Measurements from ENCODE around the gene SHB. TPM values are rescaled to one million over a fixed set of nuclear protein-coding genes. Genes with fewer than 3 reads are reported as not detected.

SHB gene
- total and polyA plus RNA-seq, 2 donors (not counting 3 experiments of a cell fraction or from before 2014, with no cell fraction given) = 13.4 to 24.9 TPM

DNA sequence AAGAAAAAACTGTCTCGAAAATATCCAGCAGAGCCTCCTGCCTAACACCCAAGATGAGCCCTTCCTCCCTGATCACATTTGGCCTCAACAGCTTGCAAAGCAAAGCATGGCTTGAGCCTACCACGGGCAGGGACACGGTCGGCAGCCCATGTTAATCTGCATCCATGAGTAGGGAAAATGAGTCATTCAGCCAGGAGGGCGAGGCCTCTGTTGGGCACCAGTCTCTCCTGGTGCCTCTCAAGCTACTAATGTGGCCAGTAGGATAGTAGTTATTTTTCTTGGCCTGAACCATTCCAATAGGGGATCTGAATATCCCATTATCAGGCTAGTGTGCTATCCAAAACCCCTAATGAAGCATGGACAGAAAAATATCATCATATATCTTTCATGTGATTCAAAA, 43.0 kb upstream of the SHB start:
- dilution Hi-C loops (cut with MboI; ENCODE audit: extremely low pct_ligation_motif_present, low sequenced_read_pairs) (no loop called here), intact Hi-C loops (cut with micrococcal nuclease) (no loop called here)
- DNase-seq (ENCODE audit: low read depth, low spot score) (no peak), FAIRE-seq (no peak)
- H3K4me1 ChIP-seq (ENCODE audit: control insufficient read depth, extremely low read depth, insufficient read depth, low read length) = no peaks in the 10 kb centered on the region
- ChIA-PET CTCF (interaction anchor here (1.5 kb wide), 1 partner anchor 9 kb away, joined by 4 read pairs; no protein-coding TSS in a partner anchor), POLR2A (no interaction called here)
- no peaks in the 10 kb centered on the region for H4K20me1 ChIP-seq (replicated peaks; ENCODE audit: control insufficient read depth, extremely low read depth, insufficient read depth, low read length)
- H2AFZ ChIP-seq (ENCODE audit: low read depth, low read length) = no peak overlapping the region
- TF ChIP-seq MYC (IDR thresholded peaks at IDR 0.05; ENCODE audit: low read depth, low read length) (no peak), FOS (IDR thresholded peaks at IDR 0.05; ENCODE audit: borderline replicate concordance, insufficient read depth, low read length) (no peak), POLR2AphosphoS5 (IDR thresholded peaks at IDR 0.05; ENCODE audit: insufficient read depth, low read depth, low read length) (no peak), GATA2 (IDR thresholded peaks at IDR 0.05; ENCODE audit: insufficient read depth, insufficient read length, low read depth, low read length) (no peak), POLR2A (IDR thresholded peaks at IDR 0.05; ENCODE audit: low read depth, low read length) (no peak), EZH2 (IDR thresholded peaks at IDR 0.05; ENCODE audit: borderline replicate concordance, low read depth, low read length, severe bottlenecking) (no peak), JUN (IDR thresholded peaks at IDR 0.05; ENCODE audit: borderline replicate concordance, insufficient read depth, insufficient read length, low read depth) (no peak)
- TF ChIP-seq, protein P1, sequence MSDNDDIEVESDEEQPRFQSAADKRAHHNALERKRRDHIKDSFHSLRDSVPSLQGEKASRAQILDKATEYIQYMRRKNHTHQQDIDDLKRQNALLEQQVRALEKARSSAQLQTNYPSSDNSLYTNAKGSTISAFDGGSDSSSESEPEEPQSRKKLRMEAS (IDR thresholded peaks at IDR 0.05; ENCODE audit: insufficient read depth, insufficient read length) = no peak
- TF ChIP-seq, protein P2, sequence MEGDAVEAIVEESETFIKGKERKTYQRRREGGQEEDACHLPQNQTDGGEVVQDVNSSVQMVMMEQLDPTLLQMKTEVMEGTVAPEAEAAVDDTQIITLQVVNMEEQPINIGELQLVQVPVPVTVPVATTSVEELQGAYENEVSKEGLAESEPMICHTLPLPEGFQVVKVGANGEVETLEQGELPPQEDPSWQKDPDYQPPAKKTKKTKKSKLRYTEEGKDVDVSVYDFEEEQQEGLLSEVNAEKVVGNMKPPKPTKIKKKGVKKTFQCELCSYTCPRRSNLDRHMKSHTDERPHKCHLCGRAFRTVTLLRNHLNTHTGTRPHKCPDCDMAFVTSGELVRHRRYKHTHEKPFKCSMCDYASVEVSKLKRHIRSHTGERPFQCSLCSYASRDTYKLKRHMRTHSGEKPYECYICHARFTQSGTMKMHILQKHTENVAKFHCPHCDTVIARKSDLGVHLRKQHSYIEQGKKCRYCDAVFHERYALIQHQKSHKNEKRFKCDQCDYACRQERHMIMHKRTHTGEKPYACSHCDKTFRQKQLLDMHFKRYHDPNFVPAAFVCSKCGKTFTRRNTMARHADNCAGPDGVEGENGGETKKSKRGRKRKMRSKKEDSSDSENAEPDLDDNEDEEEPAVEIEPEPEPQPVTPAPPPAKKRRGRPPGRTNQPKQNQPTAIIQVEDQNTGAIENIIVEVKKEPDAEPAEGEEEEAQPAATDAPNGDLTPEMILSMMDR (IDR thresholded peaks at IDR 0.05; ENCODE audit: extremely low read depth in 1 of 2, insufficient read depth in 1 of 2, low read depth in 1 of 2, low read length in 2 of 2) = no peak
- H3K9ac ChIP-seq (replicated peaks; ENCODE audit: extremely low read depth, insufficient read depth, low read length) = no peak overlapping the region
- H3K27ac ChIP-seq (ENCODE audit: insufficient read depth, low read depth, low read length) = no peak overlapping the region
- H3K9me3 ChIP-seq (replicated peaks; ENCODE audit: control insufficient read depth, insufficient read depth, low read length) = no peaks in the 10 kb centered on the region
- peaks cover 4 to 7% of the 10 kb centered on the region in 2 experiments for H3K27me3 ChIP-seq (ENCODE audit: control insufficient read depth in 2 of 2, insufficient read depth in 2 of 2, low read length in 2 of 2)
- no peaks in the 10 kb centered on the region for H3K36me3 ChIP-seq (ENCODE audit: control insufficient read depth in 2 of 2, extremely low read depth in 1 of 2, insufficient read depth in 2 of 2, low read length in 2 of 2)
- H3K4me2 ChIP-seq (ENCODE audit: insufficient read depth, low read length) = no peak overlapping the region
- no peak overlapping the region for H3K4me3 ChIP-seq (replicated peaks in 1 of 3; ENCODE audit: insufficient read depth in 1 of 3, low read depth in 1 of 3, low read length in 3 of 3)
- no peaks in the 10 kb centered on the region for H3K79me2 ChIP-seq (ENCODE audit: control insufficient read depth, insufficient read depth, low read length)
- no TSS peak for BruUV-seq (replicated peaks)
- no peaks in the 10 kb centered on the region for H3K9me1 ChIP-seq (replicated peaks; ENCODE audit: control insufficient read depth, extremely low read depth, insufficient read depth, low read length)

Measured in endothelial cell of umbilical vein (primary cell).